Testis (tissue), 2 donors: Measurements from ENCODE around the gene ST8SIA1.

Source experiments
- POLR2A ChIP-seq: fragments of 450-650 bp; IDR thresholded peaks from one replicate; pipeline ENCODE4 v1.6.1; 2017; ENCODE audit warnings: antibody characterized with exemption, mild to moderate bottlenecking, moderate library complexity
- TF ChIP-seq, protein P1 (sequence below), 3 experiments: fragments of 450-650 bp in 2 of 3; fragments of 200-600 bp in 1 of 3; sonication (generic) in 1 of 3; IDR thresholded peaks; one replicate each; pipeline ENCODE4 v1.5.1; 2016 to 2019; ENCODE audit warnings: antibody characterized with exemption in 3 of 3, mild to moderate bottlenecking in 2 of 3, moderate library complexity in 1 of 3

- TF ChIP-seq, protein P1, sequence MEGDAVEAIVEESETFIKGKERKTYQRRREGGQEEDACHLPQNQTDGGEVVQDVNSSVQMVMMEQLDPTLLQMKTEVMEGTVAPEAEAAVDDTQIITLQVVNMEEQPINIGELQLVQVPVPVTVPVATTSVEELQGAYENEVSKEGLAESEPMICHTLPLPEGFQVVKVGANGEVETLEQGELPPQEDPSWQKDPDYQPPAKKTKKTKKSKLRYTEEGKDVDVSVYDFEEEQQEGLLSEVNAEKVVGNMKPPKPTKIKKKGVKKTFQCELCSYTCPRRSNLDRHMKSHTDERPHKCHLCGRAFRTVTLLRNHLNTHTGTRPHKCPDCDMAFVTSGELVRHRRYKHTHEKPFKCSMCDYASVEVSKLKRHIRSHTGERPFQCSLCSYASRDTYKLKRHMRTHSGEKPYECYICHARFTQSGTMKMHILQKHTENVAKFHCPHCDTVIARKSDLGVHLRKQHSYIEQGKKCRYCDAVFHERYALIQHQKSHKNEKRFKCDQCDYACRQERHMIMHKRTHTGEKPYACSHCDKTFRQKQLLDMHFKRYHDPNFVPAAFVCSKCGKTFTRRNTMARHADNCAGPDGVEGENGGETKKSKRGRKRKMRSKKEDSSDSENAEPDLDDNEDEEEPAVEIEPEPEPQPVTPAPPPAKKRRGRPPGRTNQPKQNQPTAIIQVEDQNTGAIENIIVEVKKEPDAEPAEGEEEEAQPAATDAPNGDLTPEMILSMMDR (IDR thresholded peaks at IDR 0.05), result no peak
- TF ChIP-seq POLR2A, result no peak
Measured at GRCh38 chr12:22356231-22356630, 21.7 kb upstream of the ST8SIA1 start.
